NCI-H2171 (cell line): ENCODE measurements around the gene PPIL1.
A peak's percentile ranks its signal among the peaks of the same experiment; 100 is the strongest.

Experiments
- DNase-seq: peaks from one replicate; lab custom pipeline; 2025; lab: John Stamatoyannopoulos, UW

The PPIL1 gene

DNA sequence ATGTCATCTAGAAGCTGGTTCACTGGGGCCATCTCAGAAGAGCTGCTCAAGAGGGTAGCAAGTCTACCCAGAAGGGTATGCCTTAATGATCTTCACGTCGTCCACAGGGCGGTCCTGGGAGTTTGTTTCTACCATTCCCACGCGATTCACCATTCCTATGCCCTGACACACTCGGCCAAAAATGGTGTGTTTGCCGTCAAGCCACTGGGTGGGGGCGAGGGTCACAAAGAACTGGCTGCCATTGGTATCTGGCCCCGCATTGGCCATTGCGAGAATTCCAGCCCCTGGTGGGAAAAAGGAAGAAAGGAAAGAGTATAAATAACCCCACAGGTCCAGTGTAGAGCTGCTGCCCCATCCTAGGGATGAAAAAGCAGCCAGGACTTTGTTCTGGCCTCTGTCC lies 18.9 kb downstream of the PPIL1 start:
- DNase-seq, result no peak

DNA sequence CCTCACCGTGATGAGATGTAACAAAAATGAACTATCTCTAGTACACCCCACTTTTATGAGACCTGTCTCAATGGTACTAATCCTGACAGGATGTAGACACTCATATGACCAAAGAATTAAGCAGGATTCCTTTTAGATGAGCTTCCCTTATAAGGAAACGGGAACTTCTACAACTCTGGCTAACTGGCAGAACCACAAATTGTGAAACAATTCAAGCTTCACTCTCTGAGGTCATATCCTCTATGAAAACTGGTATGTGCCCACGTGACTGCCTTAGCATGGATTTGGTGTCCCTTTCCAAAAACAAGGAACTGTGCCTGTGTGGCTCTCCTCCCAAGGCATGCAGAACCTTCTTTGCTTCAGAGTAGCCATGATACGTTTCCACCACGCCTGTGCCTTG lies 21.3 kb downstream of the PPIL1 start:
- DNase-seq, result no peak

DNA sequence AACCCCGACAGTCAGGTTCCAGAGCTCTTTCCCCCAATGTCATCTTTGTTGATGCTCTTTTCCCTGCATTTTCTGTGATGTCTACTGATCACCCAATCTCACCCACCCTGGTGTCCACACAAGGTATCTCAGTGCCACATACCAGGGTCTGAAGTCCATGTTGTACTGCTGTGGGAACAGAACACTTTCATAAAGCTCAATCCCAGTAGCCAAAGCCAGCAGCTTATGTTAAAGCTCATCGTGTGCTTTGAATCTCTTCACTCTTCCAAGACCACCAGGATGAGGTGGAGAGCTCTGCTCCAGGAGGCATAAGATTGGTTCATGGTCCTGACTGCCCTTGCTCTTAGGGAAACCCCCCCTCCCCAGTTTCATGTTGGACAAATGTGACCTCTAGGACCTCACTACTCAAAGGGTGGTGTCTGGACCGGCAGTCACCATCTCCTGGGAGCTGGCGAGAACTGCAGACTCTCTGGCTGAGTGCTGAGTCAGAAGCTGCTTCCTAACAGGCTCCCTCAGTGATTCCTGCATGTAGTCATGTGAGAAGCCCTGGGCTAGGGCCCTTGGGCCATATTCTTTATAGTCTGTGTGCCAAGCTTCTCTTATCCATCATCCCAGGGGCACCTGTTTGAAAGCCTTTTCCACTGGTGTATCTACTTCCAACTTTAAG lies 22.0 kb downstream of the PPIL1 start:
- no peak for DNase-seq

DNA sequence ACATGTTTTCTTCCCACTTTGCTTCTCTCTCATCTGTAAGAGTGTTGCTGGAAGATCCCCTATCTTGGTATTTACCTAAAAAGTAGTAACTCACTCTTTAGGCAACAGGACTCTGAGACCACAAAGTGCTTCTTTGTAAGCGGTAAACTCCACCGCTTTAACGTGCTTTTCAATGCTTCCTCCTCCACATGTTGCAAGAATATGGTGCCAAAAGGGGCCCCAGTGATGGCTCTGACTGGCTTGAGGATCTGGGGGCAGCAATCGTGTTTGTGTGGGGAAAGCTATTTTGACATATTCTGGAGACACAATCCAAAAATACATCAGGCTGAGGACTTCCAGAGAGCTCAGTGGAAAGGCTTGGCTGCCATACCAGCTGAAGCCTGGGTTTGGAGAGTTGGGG lies 23.0 kb downstream of the PPIL1 start:
- DNase-seq, result no peak

DNA sequence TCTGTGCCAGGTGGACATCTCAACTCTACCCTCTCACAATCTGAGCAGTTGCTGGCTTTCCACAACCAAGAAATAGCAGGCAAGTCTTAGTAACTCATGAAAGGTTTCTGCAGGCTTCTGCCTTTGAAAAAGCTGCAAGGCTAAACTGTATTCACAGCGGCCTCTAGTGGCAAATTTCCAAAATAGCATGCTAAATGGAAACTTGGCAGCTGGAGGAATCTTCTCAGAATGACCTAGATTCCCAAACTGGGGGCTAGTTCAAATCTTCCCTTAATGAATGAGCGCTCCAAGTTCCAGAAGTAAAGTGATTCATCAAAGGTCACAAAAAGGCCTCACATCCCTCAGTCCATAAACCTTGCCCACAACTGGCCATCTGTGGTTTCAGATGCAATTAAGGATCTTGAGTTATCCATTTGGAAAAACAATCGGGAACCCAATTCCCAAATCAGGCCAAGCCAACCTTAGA lies 23.4 kb downstream of the PPIL1 start:
- DNase-seq, result peak; percentile 56

DNA sequence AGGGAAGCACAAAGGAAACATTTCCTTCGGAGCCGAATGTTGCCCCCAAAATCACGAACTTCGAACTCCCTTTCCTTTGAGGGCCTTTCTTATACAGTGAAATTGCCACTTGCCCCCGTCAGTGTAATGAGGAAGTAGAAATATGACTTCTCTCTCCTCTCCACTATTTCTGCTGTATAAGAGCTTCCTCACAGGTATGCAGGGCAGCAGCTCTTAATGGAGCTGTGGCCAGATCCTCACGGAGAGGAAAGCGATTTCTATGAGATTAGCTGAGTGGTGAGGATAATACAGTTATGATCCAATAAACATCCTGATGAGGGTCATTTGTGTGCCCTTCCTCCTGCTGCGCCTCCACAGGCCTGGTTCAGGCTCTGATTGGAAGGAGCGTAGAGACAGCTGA lies 24.6 kb downstream of the PPIL1 start:
- DNase-seq, result no peak

DNA sequence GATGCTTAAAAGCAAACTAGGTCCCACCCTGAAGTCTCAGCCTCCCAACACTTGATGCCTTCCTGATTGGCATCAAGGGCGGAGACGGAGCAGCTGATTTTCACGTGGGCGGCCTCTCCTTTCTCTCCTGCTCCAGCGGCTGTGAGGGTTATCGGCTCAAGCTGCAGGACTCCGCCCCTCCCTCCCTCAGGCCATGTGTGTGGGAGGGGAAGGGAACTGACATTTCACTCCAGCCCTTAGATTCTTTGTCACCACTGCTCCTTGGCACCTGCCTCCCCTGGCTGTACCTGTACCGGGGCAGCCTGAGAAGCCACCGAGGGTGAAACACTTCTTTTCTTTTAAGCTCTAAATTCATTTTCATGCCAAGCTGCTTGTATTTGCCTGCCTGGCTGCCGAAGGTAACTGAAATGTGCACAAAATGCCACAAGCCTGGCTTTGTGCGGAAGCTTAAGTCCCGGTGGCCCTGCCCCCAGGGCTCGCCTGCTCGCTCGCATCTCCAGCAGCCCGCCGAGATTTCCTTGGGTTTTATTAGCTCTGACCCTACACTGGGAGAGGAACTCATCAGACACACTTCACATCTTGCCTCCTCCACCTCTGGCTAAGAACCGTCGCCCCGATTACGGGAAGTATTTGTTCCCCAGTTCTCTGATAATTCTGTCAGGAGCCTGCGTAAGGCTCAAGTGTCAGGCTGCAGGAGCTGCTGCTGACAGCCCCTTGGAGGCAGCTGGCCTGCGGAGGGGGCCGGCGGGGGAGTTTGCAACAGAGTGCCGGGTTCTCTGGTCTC lies 25.8 kb downstream of the PPIL1 start:
- peak; percentile 19 for DNase-seq

DNA sequence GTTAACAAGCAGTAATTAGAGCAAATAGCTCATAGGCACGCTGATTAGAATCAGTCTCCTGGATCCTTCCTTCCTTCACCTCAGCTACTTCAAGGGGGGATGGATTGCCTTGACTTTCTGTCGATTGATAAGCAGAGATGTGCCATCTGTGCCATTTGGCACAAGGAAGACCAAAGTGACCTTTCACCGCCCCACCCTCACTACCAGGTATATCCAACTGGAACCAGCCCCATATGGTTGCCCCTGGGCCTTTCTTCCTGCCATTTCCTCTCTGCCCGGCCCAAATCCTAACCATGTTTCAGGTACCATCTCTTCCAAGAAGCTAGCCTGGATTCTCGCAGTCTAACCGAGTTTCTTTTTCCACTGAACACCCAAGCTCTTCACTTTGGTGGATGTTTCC lies 26.6 kb downstream of the PPIL1 start:
- no peak for DNase-seq

DNA sequence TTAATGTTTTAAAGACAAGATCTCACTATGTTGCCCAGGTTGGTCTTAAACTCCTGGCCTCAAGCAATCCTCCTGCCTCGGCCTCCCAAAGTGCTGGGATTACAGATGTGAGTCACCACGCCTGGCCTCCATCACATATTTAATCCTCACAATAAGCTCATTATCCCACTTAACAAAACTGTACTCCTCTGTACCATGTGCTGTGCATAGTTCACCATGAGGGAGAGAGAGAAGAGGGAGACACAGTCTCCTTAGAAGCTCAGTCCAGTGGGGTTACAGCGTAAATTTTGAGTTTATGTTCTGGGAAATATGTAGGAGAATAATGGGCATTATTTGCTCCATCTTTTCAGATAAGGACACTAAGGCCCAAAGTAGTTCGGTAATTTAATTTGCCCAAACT lies 27.5 kb downstream of the PPIL1 start:
- no peak for DNase-seq

DNA sequence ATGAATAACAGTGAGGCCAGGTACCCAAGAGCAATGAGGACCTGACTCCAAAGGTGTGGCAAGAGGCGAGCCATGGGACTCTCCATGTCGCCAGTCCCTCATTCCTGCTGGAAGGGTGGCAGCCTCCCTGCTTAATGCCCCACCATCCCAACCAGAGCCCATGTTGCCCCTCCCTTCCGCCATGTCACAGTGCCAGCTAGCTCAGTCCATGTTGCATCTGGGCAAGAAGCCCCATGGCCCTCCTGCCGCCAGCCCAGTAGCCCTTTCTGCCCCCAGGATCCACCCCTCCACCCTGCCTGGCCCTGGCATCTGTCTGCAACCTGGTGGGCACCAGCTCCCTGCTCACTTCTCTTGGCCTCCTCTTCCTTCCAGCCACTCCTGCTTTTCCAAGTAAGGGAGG lies 29.4 kb downstream of the PPIL1 start:
- no peak for DNase-seq

DNA sequence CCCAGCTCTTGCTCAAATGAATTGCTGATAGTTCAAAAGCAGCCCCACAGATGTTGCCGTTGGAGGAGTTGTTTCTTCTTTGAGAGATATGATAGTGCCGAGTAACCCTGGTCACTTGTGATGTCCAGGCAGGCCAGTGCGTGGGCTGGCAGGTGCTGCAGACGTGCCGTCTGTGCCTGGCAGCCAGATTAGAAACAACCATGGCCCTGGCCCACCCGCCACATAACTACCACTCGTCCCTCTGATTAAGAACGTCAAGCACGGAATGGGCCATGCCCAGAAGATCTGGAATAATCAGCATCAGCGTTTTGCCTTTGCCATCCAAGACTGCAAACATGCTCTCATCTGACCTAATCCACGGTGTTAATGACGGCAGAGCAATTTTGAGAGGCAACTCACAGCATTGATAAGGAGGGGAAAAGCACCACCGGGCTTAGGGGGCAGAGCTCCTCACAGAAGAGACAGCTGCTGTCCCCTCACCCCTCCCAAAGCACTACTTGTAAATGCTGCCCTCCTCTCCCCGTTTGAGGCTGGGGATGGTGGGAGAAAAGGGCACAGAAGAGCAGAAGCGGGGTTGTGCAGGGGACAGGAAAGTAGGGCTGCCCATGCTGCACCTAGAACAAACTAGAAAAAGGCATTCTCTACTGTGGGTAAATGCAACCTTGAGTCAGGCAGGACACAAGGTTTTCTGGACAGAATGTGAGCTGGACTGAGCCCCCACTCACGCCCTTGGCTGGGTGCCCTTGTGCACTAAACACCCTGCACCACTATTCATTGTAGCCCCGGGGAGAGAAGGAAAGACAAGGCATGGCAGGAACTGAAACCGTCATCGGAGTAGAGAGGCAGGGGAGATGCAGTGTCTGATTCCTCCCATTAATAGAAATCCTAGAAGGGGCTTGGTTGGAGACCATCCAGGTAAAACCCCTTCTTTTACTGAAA lies 30.1 kb downstream of the PPIL1 start:
- no peak for DNase-seq

DNA sequence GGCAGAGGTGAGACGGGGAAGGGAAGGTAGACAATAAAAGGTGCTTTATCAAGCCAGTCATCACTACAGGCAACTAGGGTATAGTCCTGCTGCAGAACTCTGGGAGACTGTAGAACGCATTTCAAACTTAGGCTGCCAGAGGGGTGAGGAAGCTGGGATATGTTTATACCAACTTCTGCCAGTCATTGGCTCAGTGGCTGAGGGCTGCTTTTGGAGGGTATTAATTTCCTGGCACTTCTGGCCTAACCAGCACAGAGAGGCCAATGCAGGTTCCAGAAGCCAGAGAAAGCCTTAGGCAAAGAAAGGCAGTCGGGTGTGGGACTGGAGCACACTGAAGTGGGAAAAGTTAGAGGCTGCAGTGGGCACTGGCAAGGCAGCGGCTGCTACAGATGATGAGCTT lies 31.4 kb downstream of the PPIL1 start:
- no peak for DNase-seq

DNA sequence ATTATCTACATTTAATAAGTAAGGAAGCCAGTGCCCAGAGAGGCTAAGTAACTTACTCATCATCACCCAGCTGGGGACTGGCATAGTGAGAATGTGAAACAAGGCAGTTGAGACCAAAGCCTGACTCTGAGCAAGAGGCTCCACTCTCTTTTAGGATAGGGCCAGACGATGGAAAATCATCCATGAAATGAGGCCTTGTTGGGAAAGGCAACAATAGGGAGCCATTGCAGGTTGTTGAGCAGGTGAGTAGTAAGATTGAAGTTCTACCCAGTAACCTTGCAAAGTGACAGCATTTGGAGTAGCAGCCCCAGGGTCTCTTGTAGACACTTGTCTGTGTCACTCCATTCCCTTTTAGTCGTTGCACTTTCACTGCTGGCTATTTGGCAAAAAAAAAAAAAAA lies 32.8 kb downstream of the PPIL1 start:
- no peak for DNase-seq

DNA sequence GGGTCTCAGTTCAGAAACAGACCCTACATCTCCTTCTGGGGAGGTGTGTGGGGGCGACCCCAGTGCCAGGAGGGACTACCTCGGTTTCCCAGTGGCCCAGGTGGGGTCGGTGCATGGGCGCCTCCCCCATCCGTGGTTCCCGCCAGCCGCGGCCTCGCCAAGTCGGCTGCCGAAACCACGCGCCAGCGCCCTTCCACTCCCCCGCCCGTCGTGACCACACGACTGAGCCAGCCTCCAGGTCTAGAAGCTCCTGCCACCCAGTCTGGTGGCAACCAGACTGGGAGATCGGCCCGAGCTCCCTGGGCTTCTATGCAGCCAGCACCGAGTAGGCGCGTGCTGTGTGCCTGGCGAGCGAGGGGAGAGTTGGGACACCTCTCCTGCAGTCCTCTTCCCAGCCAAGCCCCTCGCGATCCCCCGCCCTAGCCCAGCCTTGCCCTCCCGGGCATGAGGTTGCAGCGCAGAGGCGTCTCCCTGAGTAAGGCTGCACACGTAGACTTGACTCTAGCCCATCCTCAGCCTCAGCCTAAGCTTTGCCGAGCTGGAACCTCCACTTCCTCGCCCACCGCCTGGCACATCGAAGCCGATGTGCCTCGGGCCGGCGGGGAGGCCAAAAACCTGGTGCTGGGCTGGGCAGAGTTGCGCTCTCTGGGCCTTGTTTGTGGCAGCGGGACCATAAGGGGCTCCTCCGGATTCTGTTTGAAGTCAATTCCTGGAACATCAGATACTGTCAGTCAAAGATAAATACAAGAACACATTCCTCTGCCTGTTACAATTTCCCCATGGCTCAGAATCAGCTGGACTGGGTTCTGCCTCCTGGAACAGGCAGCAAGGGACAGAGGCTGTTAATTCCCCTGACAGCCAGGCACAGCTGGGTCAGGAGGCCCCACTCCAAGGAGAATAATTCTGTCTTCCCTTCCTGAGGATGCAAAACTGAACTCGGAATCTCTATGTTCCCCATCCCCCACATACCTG lies 33.9 kb downstream of the PPIL1 start:
- no peak for DNase-seq

DNA sequence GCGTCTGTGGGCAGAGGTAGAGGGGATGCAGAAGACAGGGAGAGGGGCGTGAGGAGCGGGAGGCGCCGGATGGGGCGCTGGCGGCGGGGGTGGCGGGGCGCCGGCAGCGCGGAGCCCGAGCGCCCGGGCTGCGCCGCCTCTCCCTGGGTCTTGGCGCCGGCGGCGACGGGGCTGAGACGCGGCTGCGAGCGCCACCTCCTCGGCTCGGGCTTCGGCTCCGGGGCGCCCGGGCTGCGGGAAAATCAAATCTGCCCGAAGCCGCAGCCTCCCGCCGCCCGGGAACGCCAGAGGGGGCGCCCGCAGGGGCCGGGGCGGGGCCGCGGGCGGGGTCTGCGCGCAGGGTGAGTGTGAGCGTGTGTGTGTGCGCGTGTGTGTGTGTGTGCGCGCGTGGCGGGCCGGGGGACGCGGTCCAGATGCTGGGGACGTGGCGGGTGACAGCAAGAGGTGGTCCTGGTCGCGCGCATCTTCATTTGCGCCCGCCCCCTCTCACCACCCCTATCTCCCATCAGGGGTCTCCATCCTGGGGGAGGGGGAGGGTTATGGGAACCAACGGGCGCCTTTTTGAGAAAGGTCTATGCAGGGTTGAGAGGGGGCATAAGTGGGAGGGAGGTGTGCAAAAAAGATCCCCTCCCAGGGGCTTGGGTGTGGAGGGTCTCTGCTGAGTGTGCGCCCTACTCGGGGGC lies 34.7 kb downstream of the PPIL1 start:
- DNase-seq, result peak; percentile 25

DNA sequence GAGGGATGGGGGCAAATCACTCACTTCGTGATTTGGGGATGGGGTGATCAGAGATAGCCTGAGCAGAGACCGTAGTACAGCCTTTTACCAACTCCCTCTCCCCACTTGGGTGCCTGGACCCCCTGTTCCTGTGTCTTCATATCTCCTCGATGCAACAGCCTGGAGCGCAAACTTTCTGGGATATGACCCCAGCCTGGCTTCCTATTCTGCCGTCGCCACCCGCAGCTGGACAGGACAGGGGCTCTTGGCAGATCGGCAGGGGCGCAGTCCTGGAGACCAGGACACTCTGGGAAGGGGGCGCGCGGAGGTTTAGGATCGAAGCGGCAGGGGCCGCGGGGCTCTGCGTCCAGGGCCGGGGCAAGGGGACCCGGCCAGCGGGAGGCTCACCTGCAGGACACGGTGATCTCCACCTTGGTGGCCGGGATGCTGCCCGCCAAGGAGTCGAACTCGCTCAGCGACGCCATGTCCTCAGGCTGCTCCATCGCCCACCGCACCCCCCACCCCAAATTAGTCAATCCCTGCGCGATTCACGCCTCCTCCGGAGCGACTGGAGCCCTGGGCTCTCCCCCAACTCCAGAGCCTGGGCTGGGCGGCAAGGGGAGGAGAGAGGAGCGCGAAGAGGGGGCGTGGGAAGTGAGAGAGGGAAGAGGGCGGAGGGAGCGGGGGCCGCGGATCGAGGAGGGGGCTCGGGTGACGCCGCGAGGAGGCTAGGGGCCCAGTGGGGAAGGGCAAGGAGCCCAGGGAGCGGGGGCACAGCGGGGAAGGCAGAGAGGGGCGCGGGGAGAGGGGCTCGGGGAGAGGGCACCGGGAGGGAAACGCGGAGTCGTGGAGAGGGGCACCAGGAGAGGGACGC lies 35.5 kb downstream of the PPIL1 start, which contains the start of gene CPNE5:
Gene CPNE5, minus strand, starts transcription at position 549 of the 853 bp plus-strand sequence. Its CDS starts 67 bp downstream, at position 482.
- DNase-seq, result no peak

DNA sequence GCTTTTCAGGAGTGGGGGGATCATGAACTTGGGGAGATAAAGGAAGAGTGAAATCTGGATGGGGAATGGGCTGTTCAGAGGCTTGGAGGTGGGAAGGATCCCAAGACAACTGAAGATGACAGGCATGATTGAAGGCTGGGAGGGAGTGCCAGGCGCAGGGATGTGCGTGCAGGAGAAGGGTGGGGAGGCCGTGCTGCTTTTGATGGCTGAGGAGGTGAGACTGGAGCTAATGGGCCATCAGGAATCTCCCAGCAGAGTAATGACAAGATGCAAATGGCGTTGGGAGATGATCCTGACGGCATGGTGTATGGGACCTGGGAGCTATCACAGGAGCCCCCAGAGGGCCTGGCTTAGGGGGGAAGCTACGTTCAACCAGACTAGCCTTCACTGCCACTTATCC lies 36.9 kb downstream of the PPIL1 start:
- DNase-seq, result no peak

DNA sequence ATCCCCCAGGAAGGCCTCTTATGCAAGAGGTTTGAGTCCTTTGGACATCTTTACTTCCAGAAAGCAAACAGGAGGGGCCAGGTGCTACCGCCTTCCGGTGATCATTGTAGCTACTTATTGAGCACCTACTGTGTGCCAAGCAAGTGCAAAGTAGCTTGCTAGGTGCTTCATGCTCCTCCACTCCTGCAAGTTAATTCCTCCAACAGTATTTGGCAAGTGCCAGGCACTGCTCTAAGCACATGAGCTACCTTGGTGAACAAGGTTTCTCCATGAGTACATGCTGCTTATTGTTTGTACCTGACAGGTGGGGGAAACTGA lies 37.6 kb downstream of the PPIL1 start:
- DNase-seq, result no peak

DNA sequence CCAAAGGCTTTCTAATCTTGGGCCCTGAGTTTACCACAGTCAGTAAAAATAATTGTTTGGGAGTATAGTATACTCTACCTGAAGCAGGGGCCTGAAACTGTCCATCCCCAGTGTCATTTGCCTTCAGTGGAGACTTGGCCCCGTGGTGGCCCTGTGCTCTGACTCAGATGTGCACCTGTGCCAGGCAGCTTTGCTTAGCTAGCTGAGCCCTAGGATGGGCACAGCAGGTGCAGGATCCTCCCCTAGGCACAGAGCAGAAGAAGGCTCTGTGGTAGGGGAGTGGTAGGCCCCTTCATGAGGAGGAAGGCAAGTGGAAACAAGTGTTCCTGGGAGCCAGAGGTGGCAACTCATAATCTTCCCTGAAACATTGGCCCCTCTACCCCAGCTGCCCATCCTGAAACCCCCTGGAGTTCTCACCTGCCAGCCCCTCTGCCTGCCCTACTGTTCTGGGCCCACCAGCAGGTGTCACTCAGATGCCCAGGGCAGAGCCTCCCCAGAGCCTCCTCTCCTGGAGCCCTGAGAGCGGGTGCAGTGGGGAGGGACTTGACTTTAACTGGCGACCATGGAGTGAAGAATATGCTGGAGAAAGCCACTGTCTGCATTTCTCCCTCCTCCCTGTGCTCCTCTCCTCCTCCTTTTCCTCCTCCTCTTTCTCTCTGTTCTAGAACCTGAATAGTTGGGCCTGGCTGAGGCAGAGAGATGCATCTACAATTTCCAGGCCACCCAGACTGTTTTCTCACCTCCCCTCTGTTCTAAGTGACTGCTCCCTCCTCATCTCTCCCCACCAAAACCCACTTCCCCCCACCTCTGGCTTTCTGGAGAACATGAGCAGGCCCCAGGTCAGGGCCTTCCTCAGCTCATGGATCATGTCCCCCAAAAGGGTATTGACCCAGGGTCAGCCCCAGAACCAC lies 38.2 kb downstream of the PPIL1 start:
- DNase-seq, result no peak
